T1000 (cell line): ENCODE measurements around the gene SCN7A.
"Not testable (repeated sequence)": the region's sequence is repeated elsewhere in the genome, so short reads cannot be mapped to it uniquely, and the experiment has no call there.

Source experiments
- DNase-seq: peaks from one replicate; lab custom pipeline; 2025; ENCODE audit warnings: mixed read lengths; lab: John Stamatoyannopoulos, UW

The SCN7A gene

DNA sequence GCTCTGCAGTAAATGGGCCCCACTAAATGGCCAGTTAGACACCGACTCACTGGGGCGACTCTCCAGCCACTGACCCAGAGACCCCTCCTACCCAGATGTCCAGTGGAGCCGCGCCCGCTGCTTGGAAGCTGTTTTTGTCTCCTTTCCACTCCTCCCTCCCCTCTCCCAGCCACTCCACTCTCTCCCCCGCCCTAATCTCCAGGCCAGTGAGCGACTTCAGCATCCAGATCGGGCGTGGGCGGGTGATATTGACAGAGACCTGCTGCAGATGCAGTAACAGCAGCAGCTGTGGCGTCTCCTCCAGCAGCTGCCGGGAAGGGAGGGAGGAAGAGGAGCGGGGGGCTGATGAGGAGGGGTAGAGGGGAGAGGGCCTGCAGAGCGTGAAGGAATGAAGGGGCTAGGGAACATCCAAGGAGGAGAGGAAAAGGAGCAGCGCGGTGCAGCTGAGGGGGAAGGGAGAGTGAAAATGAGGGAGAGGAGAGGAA is at the start of gene SCN7A:
Gene SCN7A, minus strand, starts transcription at position 110 of the 485 bp plus-strand sequence. CDS start 16,553 bp downstream, outside the sequence.
- DNase-seq, result no peak

GRCh38 chr2:166539340-166540162 is 45.5 kb upstream of the SCN7A start:
- DNase-seq, result peak; percentile 20

DNA sequence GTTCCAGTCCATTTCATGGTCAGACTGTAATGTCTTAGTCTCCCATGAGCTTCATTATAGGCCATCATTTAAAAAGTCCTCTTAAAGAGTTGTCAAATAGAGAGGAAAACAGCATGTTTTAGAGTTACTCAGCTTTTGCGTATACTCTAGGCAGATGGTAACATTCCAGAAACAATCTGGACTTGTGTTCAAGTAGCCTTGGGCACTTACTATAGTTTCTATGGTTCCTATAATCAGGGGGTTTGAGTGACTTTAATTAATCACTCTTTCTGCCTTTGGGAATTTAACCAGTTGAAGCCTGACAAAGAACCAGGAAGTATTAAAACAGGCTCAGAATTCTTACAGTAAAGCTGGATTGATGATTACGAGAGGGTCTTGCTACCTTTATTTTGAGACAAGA is 42.1 kb upstream of the SCN7A start:
- DNase-seq, result no peak

- no peak for DNase-seq
Observed at GRCh38 chr2:166521155-166521554, 27.1 kb upstream of the SCN7A start.

GRCh38 chr2:166520604-166521003 is 26.6 kb upstream of the SCN7A start:
- DNase-seq, result no peak

GRCh38 chr2:166519391-166519962 is 25.4 kb upstream of the SCN7A start:
- DNase-seq, result no peak

GRCh38 chr2:166518634-166519390 is 24.8 kb upstream of the SCN7A start:
- DNase-seq, result no peak

DNA sequence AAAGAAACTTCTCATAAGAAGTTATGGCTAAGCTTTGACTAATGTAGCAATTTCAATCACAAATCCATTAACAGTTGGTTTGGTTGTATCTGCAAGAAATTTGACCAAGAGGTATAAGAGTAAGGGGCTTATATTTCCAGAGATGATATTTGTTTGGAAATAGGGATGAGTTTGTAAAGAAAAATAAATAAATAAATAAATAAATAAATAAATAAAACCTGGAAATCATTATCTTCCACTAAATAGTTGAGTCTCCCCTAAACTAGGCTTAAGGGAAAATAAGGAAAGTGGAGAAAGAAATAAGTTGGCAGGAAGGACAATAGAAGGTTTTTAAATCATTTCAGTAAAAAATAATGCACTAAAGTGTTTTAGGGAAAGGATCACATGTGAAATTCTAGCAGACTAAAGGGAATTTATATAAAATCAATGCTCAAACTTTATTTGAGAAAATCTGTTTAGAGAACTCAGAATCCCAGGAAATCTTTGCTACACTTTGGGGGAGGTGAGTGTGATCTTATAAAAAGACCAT is 23.5 kb upstream of the SCN7A start:
- no peak for DNase-seq

- no peak for DNase-seq
Observed at GRCh38 chr2:166516712-166517303, 22.8 kb upstream of the SCN7A start.

DNA sequence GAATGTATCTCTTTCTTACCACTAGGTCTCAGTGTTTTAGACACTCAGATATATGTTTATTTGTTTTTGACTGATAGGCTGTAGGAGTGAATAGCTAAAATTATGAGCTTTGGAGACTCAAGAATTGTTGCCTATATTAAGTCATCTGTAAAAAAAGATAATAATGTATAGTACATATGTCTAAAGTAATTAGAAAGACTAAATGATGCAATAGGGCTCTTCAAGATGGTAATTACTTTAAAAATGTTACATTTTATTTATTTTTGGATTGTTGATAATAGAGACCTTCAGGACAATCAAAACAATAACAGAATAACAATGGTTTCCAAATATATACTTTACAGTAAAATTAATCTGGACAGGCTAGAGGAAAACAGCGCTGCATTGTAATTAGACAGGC is 19.9 kb upstream of the SCN7A start:
- no peak for DNase-seq

- DNase-seq, result no peak
Observed at GRCh38 chr2:166499281-166499680, 5.2 kb upstream of the SCN7A start.

- DNase-seq, result no peak
Observed at GRCh38 chr2:166491461-166491860, 2.6 kb downstream of the SCN7A start.

GRCh38 chr2:166487171-166487570 is 6.9 kb downstream of the SCN7A start:
- no peak for DNase-seq

GRCh38 chr2:166485558-166486178 is 8.4 kb downstream of the SCN7A start:
- no peak for DNase-seq

GRCh38 chr2:166472332-166472731 is 21.7 kb downstream of the SCN7A start:
- DNase-seq, result no peak

DNA sequence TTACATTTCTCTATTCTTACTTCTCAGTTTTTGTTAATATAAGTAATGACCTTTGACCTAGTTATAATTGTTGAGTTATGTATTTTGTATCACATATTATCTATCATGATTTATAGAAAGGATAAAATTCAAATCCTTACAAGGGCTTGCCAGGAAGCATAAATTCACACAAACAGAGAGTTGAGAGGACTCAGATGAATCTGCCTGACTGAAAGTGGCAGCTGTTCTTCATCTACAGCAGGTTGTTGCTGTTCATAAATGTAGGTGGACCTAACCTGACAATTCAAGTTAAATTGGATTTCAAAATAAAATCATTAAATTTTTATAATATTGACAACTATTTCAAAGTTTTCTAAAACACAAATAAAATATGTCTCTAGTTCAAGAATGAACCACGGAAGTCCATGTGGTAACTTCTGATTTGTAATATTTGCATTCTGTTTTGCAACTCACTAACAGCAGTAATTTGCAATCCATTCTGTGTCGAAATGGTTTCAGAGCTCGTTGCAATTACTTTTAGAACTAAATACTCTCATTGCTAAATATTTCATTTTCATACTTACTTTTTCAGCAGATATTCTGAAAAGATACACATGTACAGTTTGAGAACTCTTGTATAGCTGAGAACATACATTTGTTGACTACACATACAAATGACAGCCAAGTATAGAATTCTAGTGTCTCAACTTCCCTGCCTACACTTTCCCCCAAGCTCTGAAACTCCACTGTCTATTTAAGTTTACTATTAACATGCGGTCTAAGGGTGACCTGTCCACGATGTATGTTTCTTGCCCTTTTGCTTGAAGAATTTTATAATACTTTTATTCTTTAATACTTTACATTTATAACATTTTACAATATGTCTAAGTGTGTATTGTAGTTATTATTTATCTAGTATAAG is 25.7 kb downstream of the SCN7A start:
- DNase-seq, result no peak

- no peak for DNase-seq
Observed at GRCh38 chr2:166464187-166464586, 29.9 kb downstream of the SCN7A start.

DNA sequence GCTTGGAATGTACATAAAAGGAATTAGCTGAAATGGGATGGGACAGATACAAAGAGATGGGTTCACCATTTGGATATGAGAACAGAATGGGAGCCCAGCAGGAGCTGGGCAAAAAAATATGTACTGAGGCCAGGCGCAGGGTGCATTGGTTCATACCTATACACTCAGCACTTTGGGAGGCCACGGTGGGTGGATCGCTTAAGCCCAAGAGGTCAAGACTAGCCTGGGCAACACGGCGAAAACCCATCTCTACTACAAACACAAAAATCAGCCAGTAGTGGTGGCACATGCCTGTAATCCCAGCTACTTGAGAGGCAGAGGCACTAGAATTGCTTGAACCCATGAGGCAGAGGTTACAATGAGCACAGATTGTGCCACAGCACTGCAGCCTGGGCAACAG is 30.4 kb downstream of the SCN7A start:
- no peak for DNase-seq

DNA sequence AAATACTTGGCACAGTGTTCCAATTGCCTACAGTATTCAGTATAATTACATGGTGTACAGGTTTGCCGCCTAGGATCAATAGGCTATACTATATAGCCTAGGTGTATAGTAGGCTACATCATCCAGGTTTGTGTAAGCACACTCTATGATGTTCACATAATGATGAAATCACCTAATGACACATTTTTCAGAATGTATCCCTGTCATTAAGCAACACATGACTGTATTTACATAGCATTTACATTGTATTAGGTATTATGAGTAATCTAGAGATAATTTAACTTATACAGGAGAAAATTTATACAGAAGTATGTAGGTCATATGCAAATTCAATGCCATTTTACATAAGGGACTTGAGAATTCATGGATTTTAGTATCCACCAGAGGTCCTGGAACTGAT is 35.4 kb downstream of the SCN7A start:
- no peak for DNase-seq

- DNase-seq, result not testable (repeated sequence)
Observed at GRCh38 chr2:166455823-166456222, 38.2 kb downstream of the SCN7A start.
